ENCODE data around the gene ATP10A.

DNA sequence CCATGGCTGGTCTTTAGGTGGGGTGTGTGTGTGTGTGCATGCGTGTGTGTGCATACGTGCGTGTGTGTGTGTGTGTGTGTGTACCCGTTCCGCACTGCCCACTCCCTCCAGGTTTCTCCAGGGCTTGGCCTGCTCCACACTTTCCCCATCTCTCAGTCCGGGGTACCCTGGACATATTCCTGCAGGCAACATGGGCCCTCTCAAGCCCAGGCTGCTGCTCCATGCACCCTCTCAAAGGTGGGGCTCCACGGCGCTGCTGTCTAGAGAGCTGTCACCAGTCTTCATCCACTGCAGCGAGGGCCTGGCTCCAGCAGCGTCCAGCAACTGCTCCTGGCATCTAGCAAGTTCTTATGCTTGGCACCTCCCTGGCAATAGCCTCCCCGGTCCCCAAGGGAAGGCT, 86.1 kb downstream of the ATP10A start:
- TF ChIP-seq POLR2A (IDR thresholded peaks at IDR 0.05; ENCODE audit: control extremely low read depth in 1 of 2, low read depth in 2 of 2, low read length in 2 of 2) = no peak
- no peak for TF ChIP-seq TCF12 (IDR thresholded peaks at IDR 0.05; ENCODE audit: low read depth, low read length)
- no peak for TF ChIP-seq EGR1 (IDR thresholded peaks at IDR 0.05; ENCODE audit: borderline replicate concordance, low read depth, low read length)
- TF ChIP-seq CTCF (IDR thresholded peaks at IDR 0.05; ENCODE audit: control extremely low read depth in 1 of 3, insufficient read depth in 1 of 3, low read depth in 1 of 3, low read length in 3 of 3) = no peak
- no peak for TF ChIP-seq MAFK (IDR thresholded peaks at IDR 0.05; ENCODE audit: low read depth, low read length)

Measured in H1 (cell line).